ENCODE results near the gene SKAP1.

DNA sequence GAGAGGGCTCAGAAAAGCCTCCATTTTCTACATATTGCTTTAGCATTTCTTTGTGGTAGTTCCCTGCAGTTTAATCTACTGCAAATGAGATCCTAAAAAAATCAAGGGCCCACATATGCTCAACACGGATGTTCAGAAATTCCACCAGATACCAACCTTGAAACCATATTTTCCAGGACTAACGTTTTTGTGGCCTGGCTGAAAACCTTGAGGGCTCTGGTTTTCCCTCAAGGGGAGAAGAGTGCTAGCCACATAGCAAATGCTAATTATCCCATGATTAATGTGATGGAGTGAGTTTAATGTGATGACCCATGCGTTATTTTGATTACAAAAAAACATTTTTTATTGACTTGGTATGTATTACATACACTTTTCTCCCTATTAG, 253.6 kb downstream of the SKAP1 start:
- TF ChIP-seq, protein P1, sequence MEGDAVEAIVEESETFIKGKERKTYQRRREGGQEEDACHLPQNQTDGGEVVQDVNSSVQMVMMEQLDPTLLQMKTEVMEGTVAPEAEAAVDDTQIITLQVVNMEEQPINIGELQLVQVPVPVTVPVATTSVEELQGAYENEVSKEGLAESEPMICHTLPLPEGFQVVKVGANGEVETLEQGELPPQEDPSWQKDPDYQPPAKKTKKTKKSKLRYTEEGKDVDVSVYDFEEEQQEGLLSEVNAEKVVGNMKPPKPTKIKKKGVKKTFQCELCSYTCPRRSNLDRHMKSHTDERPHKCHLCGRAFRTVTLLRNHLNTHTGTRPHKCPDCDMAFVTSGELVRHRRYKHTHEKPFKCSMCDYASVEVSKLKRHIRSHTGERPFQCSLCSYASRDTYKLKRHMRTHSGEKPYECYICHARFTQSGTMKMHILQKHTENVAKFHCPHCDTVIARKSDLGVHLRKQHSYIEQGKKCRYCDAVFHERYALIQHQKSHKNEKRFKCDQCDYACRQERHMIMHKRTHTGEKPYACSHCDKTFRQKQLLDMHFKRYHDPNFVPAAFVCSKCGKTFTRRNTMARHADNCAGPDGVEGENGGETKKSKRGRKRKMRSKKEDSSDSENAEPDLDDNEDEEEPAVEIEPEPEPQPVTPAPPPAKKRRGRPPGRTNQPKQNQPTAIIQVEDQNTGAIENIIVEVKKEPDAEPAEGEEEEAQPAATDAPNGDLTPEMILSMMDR (IDR thresholded peaks at IDR 0.05), result no peak
- TF ChIP-seq EZH2 (IDR thresholded peaks at IDR 0.05), result no peak
